C1 segment of cervical spinal cord (tissue), 14 donors: Measurements from ENCODE around the gene BACH1.

Experiments
- DNase-seq, 14 donors: peaks; one replicate each; lab custom pipeline; 2025; lab: John Stamatoyannopoulos, UW

BACH1 gene

GRCh38 chr21:29315131-29315749 is 16.5 kb downstream of the BACH1 start:
- DNase-seq: no peak

- DNase-seq: no peak
Observed at GRCh38 chr21:29316029-29316742, 17.5 kb downstream of the BACH1 start.

- DNase-seq: no peak
Observed at GRCh38 chr21:29316806-29317205, 18.1 kb downstream of the BACH1 start.

GRCh38 chr21:29318354-29318753 is 19.6 kb downstream of the BACH1 start:
- DNase-seq: no peak

GRCh38 chr21:29320031-29320430 is 21.3 kb downstream of the BACH1 start:
- DNase-seq: no peak

- no peak for DNase-seq
Observed at GRCh38 chr21:29321217-29321616, 22.5 kb downstream of the BACH1 start.

- no peak for DNase-seq
Observed at GRCh38 chr21:29321932-29322928, 23.5 kb downstream of the BACH1 start.

- no peak for DNase-seq
Observed at GRCh38 chr21:29323189-29323588, 24.5 kb downstream of the BACH1 start.

- peak in 1 of 14 donors; percentile 81 for DNase-seq
Observed at GRCh38 chr21:29326914-29327554, 28.3 kb downstream of the BACH1 start.

GRCh38 chr21:29329406-29329805 is 30.7 kb downstream of the BACH1 start:
- no peak for DNase-seq

- no peak for DNase-seq
Observed at GRCh38 chr21:29330797-29331196, 32.1 kb downstream of the BACH1 start.

GRCh38 chr21:29332461-29333362 is 34.0 kb downstream of the BACH1 start:
- DNase-seq: no peak

GRCh38 chr21:29333406-29333805 is 34.7 kb downstream of the BACH1 start:
- no peak for DNase-seq

- no peak for DNase-seq
Observed at GRCh38 chr21:29334717-29335428, 36.2 kb downstream of the BACH1 start.

- DNase-seq: no peak
Observed at GRCh38 chr21:29335720-29336119, 37.0 kb downstream of the BACH1 start.

GRCh38 chr21:29338256-29338655 is 39.5 kb downstream of the BACH1 start:
- no peak for DNase-seq

- no peak for DNase-seq
Observed at GRCh38 chr21:29340228-29340627, 41.5 kb downstream of the BACH1 start.

- peak in 5 of 14 donors; percentile 6 to 33 (median 19) for DNase-seq
Observed at GRCh38 chr21:29342363-29342957, 43.7 kb downstream of the BACH1 start.

- no peak for DNase-seq
Observed at GRCh38 chr21:29343519-29343918, 44.8 kb downstream of the BACH1 start.

- no peak for DNase-seq
Observed at GRCh38 chr21:29346281-29346680, 47.6 kb downstream of the BACH1 start.
